OCI-LY7 (cell line): ENCODE data around the gene PRKG1. TPM values are rescaled to one million over a fixed set of nuclear protein-coding genes. Genes with fewer than 3 reads are reported as not detected.
A peak's percentile ranks its signal among the peaks of the same experiment; 100 is the strongest.

ENCODE experiments used
- BruUV-seq: library from RNA; stranded (reverse); fragments of 400-500 nt; replicated peaks from 2 replicates; lab custom pipeline; 2021; lab: Mats Ljungman, UMichigan
- CTCF ChIA-PET: fragments of 300-600 bp; sonication (Branson Sonifier 250); formaldehyde crosslinking; loops from one replicate; lab custom pipeline; 2022; ENCODE audit warnings: antibody characterized with exemption; ENCODE audit not compliant: unreplicated experiment; lab: Charles Lee
- POLR2A ChIA-PET: fragments of 300-600 bp; sonication (Branson Sonifier 250); formaldehyde crosslinking; loops from one replicate; lab custom pipeline; 2022; ENCODE audit warnings: antibody characterized with exemption; lab: Charles Lee
- DNase-seq: peaks from one replicate; pipeline ENCODE4 v3.0.0-alpha.2; 2015; ENCODE audit warnings: low spot score
- H2AFZ ChIP-seq: fragments of 200-600 bp; sonication (generic), shearing (Covaris generic); 2 replicates; pipeline ENCODE4 v1.6.1; 2014; ENCODE audit warnings: mild to moderate bottlenecking, antibody characterized with exemption, low read length, moderate library complexity
- H3K27ac ChIP-seq: fragments of 200-600 bp; sonication (generic); 2 replicates; pipeline ENCODE4 v1.5.1; 2014; ENCODE audit warnings: mixed run types, low read depth, mild to moderate bottlenecking, moderate library complexity, low read length, inconsistent platforms; ENCODE audit not compliant: poor library complexity, severe bottlenecking
- H3K36me3 ChIP-seq: fragments of 200-600 bp; sonication (generic); 2 replicates; pipeline ENCODE4 v1.6.1; 2014; ENCODE audit warnings: mild to moderate bottlenecking, antibody characterized with exemption, low read length, moderate library complexity, mixed read lengths; ENCODE audit not compliant: insufficient read depth
- H3K4me1 ChIP-seq: fragments of 200-600 bp; sonication (generic); 2 replicates; pipeline ENCODE4 v1.5.1; 2014; ENCODE audit warnings: mild to moderate bottlenecking, low read length; ENCODE audit not compliant: insufficient read depth, poor library complexity, severe bottlenecking
- H3K4me2 ChIP-seq: fragments of 200-600 bp; sonication (generic); 2 replicates; pipeline ENCODE4 v1.6.1; 2014; ENCODE audit warnings: mild to moderate bottlenecking, low read length
- H3K4me3 ChIP-seq: fragments of 200-600 bp; sonication (generic); 2 replicates; pipeline ENCODE4 v1.5.1; 2014; ENCODE audit warnings: mild to moderate bottlenecking, low read depth, low read length; ENCODE audit not compliant: poor library complexity, severe bottlenecking
- H3K79me2 ChIP-seq: fragments of 200-600 bp; sonication (generic); 2 replicates; pipeline ENCODE4 v1.6.1; 2016; ENCODE audit warnings: low read depth, mild to moderate bottlenecking, low read length, moderate library complexity, mixed read lengths; ENCODE audit not compliant: insufficient read depth
- H3K9me2 ChIP-seq: fragments of 200-600 bp; sonication (generic); 2 replicates; pipeline ENCODE4 v1.6.1; 2016; ENCODE audit warnings: mild to moderate bottlenecking, low read length, mixed read lengths; ENCODE audit not compliant: insufficient read depth
- H3K9me3 ChIP-seq: fragments of 200-600 bp; sonication (generic); 2 replicates; pipeline ENCODE4 v1.6.1; 2014; ENCODE audit warnings: mild to moderate bottlenecking, mixed run types, low read length, mixed read lengths
- H4K20me1 ChIP-seq: fragments of 200-600 bp; sonication (generic); 2 replicates; pipeline ENCODE4 v1.6.1; 2014; ENCODE audit warnings: mild to moderate bottlenecking, antibody characterized with exemption, low read length, moderate library complexity, mixed read lengths; ENCODE audit not compliant: insufficient read depth
- EZH2phosphoT487 ChIP-seq: fragments of 200-600 bp; sonication (generic); IDR thresholded peaks from 2 replicates; pipeline ENCODE4 v1.6.1; 2018; ENCODE audit warnings: low read depth, borderline replicate concordance, mild to moderate bottlenecking, mixed run types, antibody characterized with exemption, low read length, moderate library complexity, mixed read lengths
- intact Hi-C: fragments of 100-400 bp; cut with micrococcal nuclease; formaldehyde crosslinking; loops from one replicate; pipeline ENCODE4 v1.10.0; 2022; ENCODE audit not compliant: unreplicated experiment
- total RNA-seq, 2 experiments: library from RNA; depleted of rRNA in 1 of 2; stranded (reverse); fragments of >200 nt in 1 of 2; shearing (Covaris generic) in 1 of 2; gene quantifications; 2 replicates each; pipeline ENCODE4 v1.2.3, GENCODE V29; 2014 to 2022
- TF ChIP-seq, protein P1 (sequence below): fragments of 200-600 bp; sonication (generic); conservative IDR thresholded peaks from 2 replicates; pipeline ENCODE4 v1.5.1; 2014; ENCODE audit warnings: mild to moderate bottlenecking, antibody characterized with exemption, low read length, moderate library complexity, mixed read lengths

Gene PRKG1
- total RNA-seq, 2 experiments from 2014 or later = not detected

DNA sequence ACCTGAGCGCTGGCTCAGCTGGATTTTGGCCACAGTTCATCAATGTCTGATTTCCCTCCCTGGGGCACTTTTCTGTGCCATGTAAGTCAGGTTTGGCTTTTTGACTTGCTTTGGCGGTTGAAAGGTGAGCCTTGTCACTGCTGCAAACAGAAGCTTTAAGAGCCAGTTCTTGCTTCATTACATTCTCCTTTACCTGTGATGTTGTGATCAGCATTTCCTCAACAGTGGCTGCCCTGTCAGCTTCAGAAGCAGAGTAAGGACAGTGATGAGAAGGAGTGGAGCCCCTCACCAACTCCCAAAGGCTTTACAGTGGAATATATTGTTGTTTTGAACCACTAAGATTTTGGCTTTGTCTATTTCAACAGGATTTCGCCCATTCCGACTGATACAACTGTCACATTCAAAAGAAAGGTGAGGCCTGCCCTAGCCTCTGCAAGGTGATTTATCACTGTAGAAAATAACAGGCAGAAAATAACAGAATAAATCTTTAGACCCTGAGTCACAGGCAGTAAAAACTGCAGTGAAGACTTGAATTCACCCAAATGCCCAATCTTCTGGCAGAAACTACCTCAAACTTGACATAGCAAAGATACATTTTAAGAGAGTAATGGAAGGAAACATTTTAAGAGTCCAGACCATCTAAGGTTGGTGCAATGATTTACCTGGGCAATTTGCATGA is 1226.5 kb downstream of the PRKG1 start:
- Histone ChIP-seq H3K4me1 (no peaks in the 10 kb centered on the region), H4K20me1 (no peaks in the 10 kb centered on the region), H3K9me2 (no peaks in the 10 kb centered on the region), H3K27ac (no peak overlapping the region), H2AFZ (no peak overlapping the region), H3K36me3 (no peaks in the 10 kb centered on the region), H3K4me2 (no peak overlapping the region), H3K9me3 (no peaks in the 10 kb centered on the region), H3K4me3 (no peak overlapping the region), H3K79me2 (no peaks in the 10 kb centered on the region)
- no peak for TF ChIP-seq EZH2phosphoT487
- TF ChIP-seq, protein P1, sequence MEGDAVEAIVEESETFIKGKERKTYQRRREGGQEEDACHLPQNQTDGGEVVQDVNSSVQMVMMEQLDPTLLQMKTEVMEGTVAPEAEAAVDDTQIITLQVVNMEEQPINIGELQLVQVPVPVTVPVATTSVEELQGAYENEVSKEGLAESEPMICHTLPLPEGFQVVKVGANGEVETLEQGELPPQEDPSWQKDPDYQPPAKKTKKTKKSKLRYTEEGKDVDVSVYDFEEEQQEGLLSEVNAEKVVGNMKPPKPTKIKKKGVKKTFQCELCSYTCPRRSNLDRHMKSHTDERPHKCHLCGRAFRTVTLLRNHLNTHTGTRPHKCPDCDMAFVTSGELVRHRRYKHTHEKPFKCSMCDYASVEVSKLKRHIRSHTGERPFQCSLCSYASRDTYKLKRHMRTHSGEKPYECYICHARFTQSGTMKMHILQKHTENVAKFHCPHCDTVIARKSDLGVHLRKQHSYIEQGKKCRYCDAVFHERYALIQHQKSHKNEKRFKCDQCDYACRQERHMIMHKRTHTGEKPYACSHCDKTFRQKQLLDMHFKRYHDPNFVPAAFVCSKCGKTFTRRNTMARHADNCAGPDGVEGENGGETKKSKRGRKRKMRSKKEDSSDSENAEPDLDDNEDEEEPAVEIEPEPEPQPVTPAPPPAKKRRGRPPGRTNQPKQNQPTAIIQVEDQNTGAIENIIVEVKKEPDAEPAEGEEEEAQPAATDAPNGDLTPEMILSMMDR = no peak
- DNase-seq = no peak
- CTCF ChIA-PET = no interaction called here
- no TSS peak for BruUV-seq
- intact Hi-C loops = no loop called here
- POLR2A ChIA-PET = interaction anchor here (1.3 kb wide), 1 partner anchor 557 kb away, joined by 3 read pairs; no protein-coding TSS in a partner anchor

DNA sequence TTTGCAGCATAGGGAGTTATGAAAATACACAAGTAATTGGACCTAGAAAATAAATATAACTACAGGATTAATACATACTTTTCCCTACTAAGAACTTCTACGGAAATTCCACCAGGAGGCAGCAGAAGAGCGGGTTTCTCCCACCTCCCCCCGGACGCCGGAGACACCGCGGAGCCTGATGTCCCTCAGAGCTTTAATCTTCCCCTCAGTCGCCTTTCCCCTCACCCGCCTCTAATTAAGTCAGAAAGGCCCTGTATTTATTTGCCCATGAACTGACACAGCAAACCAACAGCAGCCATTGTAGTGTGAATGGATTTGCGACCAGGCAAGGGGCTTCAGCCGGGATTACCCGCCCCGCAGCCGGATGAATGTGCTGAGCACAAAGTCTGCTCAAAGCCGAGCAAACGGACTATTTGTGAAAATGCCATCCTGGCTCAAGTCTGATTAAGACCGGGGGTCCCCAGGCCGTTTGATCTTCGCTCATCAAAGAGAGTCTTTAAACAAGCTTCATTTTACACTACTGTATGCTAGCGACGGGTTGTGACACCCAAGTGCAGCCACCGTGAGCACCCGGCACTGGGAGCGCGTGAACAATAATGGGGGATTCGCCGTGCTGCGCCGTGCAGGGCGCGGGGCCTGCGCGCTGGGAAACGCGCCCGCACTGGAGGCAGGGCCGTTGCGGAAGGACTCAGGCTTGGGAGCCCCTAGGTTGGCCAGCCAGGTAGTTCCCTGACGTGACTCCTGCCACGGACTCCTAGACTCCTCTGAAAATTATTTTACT is 1234.2 kb downstream of the PRKG1 start:
- H3K4me2 ChIP-seq = 0 out of 2 replicates have a peak overlapping the region, but pooled peaks have one; percentile 17

More for the DNA sequence above, 1234.2 kb downstream of the PRKG1 start:
- no peak for TF ChIP-seq EZH2phosphoT487
- TF ChIP-seq, protein P1 = peak; percentile 76
- intact Hi-C loops = loop anchor here (1.0 to 5.0 kb wide), 2 partner anchors 181 to 259 kb away; no protein-coding TSS in a partner anchor
- Histone ChIP-seq H3K4me1 (no peaks in the 10 kb centered on the region), H2AFZ (peak overlapping the region; percentile 60; the same call in 1 of the 2 replicates), H3K9me2 (no peaks in the 10 kb centered on the region), H4K20me1 (no peaks in the 10 kb centered on the region; the same call in 1 of the 2 replicates), H3K36me3 (no peaks in the 10 kb centered on the region), H3K9me3 (no peaks in the 10 kb centered on the region), H3K27ac (no peak overlapping the region), H3K4me3 (no peak overlapping the region), H3K79me2 (no peaks in the 10 kb centered on the region)
- BruUV-seq = no TSS peak
- POLR2A ChIA-PET = no interaction called here
- CTCF ChIA-PET = no interaction called here
- DNase-seq = peak; percentile 43
